ENCODE data around the gene PARVB. TPM values are rescaled to one million over a fixed set of nuclear protein-coding genes. Genes with fewer than 3 reads are reported as not detected.

PARVB gene
- total RNA-seq, 4 donors from 2014 or later: 10.5 to 25.1 (median 14.6) TPM

DNA sequence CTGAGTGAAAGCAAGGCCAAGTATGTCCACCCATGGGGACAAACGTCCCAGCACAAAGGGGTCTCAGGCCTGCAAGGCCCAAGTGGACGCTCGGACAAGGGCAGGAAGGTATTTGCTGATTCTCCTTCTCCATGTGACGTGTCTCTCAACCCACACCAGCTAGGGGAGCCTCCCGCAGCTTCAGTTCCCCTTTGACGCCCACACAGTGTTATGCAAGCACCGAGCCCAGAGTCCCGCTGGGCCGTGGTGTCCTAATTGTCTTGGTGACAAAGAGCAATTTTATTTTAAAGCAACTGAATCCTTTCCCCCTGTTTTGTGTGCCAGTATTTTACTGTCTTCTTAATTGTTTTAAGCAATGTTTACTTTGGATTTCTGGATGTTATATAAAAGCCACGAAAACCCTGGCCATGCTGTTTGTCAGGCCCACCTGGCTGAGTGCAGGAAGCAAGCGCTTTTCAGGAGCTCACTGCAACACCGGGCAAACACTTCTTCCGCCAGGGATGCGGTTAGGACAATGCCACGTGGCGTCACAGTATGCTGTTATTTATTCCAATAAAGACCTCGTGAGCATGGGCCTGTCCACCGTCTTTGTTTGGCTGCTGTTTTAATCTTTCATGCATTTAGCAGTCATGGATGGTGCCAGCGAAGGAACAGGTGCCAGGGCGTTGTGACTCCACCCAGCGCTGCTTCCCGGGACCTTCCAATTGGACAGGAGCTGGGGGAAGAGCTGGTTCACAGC, 148.4 kb downstream of the PARVB start:
- 56 to 62% methylated on average over 22 of the region's 22 CpGs for WGBS, 2 donors
- peak; percentile 60 to 94 for DNase-seq (ENCODE audit: low spot score in 2 of 2)
- H3K4me3 ChIP-seq (ENCODE audit: low read depth, poor library complexity, severe bottlenecking): no peak overlapping the region
- TF ChIP-seq, protein P1, sequence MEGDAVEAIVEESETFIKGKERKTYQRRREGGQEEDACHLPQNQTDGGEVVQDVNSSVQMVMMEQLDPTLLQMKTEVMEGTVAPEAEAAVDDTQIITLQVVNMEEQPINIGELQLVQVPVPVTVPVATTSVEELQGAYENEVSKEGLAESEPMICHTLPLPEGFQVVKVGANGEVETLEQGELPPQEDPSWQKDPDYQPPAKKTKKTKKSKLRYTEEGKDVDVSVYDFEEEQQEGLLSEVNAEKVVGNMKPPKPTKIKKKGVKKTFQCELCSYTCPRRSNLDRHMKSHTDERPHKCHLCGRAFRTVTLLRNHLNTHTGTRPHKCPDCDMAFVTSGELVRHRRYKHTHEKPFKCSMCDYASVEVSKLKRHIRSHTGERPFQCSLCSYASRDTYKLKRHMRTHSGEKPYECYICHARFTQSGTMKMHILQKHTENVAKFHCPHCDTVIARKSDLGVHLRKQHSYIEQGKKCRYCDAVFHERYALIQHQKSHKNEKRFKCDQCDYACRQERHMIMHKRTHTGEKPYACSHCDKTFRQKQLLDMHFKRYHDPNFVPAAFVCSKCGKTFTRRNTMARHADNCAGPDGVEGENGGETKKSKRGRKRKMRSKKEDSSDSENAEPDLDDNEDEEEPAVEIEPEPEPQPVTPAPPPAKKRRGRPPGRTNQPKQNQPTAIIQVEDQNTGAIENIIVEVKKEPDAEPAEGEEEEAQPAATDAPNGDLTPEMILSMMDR (IDR thresholded peaks at IDR 0.05): no peak
- no peak for TF ChIP-seq POLR2A (IDR thresholded peaks at IDR 0.05)
- intact Hi-C loops (cut with DNase I; ENCODE audit: low total_unique reads): no loop called here

DNA sequence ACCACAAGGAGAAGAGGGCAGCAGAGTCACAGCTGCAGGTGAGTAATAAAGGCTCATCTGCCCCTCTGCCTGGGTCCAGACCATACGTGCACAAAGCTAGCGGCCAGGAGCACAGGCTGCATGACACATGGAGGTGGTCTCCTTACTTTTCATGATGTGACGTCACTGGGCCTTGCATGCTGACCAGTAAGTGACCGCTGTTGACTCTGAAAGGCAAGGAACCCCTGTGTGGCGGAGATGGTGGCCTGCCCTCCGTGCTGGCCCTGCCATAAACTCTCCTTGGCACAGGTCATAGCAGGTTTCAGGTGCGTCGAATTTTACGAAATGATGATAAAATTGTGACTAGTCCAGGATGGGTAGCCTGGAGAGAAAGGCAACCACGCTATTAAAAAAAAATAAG, 149.1 kb downstream of the PARVB start:
- DNase-seq (ENCODE audit: low spot score in 2 of 2): no peak
- 77 to 92% methylated on average over 10 of the region's 10 CpGs for WGBS, 2 donors
- H3K4me3 ChIP-seq (ENCODE audit: low read depth, poor library complexity, severe bottlenecking): no peak overlapping the region
- intact Hi-C loops (cut with DNase I; ENCODE audit: low total_unique reads): no loop called here
- TF ChIP-seq POLR2A (IDR thresholded peaks at IDR 0.05): no peak
- TF ChIP-seq, protein P1 (IDR thresholded peaks at IDR 0.05): no peak

DNA sequence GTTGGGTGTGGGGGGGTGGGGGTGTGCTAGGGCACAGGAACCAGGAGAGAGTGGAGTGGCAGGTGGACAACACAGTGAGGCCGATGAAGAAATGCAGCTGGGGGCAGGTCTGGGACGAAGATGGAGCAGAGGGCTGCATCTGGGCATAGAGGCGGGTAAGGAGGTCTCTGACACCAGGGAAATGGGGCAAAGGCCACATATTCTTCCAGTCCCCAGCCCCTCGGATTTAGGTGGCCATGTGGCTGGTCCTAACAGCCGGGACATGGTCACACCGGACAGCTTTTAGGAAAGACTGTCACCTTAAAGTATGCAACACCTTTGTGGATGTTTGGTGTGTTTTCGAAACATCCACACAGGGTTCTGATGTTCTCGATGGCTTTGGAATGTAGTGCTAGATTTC, 151.6 kb downstream of the PARVB start:
- 78 to 87% methylated on average over 8 of the region's 8 CpGs for WGBS, 2 donors
- TF ChIP-seq, protein P1 (IDR thresholded peaks at IDR 0.05): no peak
- no peak for TF ChIP-seq POLR2A (IDR thresholded peaks at IDR 0.05)
- DNase-seq (ENCODE audit: low spot score in 2 of 2): no peak
- intact Hi-C loops (cut with DNase I; ENCODE audit: low total_unique reads): no loop called here
- no peak overlapping the region for H3K4me3 ChIP-seq (ENCODE audit: low read depth, poor library complexity, severe bottlenecking)

DNA sequence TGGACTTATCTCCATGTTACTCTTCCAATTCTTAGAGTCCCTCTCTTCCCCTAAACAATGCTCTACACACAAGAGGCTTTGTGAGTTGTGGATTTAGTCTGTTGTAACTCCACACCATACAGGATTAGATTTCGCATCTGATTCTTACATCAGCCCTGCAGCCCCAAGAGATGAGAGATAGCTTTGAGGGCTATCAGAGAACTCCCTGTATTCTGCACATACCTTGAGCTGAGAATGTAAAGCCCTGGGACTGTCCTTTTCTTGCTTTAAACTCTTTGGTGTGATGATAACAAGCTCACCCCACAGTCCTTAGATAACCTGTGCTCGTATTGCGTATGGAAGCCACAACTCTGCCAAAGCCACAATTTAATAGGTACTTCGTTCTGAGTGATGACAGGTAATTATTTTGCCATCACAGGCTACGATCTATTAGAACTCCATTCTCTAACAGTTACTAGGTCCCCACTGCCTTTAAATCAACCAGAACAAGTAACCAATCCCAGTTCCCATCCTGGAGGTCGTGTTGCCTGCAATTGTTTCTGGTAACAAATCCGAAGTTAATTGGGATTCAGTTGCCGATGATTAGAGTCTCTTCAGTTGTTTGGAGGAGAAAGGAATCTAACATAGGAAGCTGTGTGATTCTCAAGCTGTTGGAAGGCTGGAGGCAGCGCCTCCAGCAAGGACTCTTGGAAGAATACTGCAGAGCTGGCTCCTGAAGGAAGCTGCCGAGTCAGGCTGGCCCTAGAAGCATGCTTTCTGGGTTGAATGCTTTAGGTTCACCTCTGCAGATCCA, 155.3 kb downstream of the PARVB start:
- intact Hi-C loops (cut with DNase I; ENCODE audit: low total_unique reads): no loop called here
- no peak for DNase-seq (ENCODE audit: low spot score in 2 of 2)
- H3K4me3 ChIP-seq (ENCODE audit: low read depth, poor library complexity, severe bottlenecking): no peak overlapping the region
- TF ChIP-seq, protein P1 (IDR thresholded peaks at IDR 0.05): no peak
- no peak for TF ChIP-seq POLR2A (IDR thresholded peaks at IDR 0.05)
- WGBS, 2 donors: 55% methylated on average over 10 of the region's 10 CpGs

DNA sequence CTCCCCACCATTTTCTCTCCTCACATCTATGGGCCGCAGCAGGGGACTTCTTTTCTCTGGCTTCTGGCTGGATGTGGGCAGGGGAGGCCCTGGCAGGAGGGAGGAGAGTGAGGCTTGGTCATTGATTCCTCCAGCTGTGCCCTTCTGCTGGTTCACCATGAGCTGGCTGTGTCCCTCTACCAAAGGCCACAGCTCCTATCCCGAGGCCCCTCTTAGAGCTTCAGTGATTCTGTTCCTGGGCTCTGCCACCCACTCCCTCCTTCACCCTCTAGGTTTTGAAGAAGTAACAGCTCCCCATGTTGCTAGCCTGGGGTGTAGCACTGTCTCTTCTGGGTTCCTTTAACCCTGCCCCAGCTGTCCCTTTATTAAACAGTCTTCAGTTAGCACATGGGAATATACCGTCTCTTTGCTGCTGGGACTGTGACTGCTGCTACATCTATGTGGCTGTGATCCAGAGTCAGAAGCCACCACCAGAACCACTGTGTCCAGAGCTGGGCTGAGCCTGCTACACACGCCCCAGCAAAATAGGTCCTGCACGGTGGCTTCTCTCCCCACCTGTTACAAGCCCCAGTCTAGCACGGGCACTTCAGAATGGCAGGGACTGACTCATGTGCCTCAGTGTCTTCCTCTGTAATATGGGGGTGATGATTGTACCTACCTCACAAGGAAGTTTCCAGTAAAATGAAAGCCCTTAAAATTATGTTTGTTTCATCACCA, 156.0 kb downstream of the PARVB start:
- no peak for DNase-seq (ENCODE audit: low spot score in 2 of 2)
- intact Hi-C loops (cut with DNase I; ENCODE audit: low total_unique reads): no loop called here
- no peak for TF ChIP-seq POLR2A (IDR thresholded peaks at IDR 0.05)
- TF ChIP-seq, protein P1 (IDR thresholded peaks at IDR 0.05): no peak
- 75 to 77% methylated on average over 6 of the region's 6 CpGs for WGBS, 2 donors
- H3K4me3 ChIP-seq (ENCODE audit: low read depth, poor library complexity, severe bottlenecking): no peak overlapping the region
